ENCODE data around the gene GNG14. TPM values are rescaled to one million over a fixed set of nuclear protein-coding genes. Genes with fewer than 3 reads are reported as not detected.

GNG14 gene
- total and polyA plus RNA-seq, 10 of the 15 experiments (the other 5 are each of a cell fraction or from before 2014, with no cell fraction given): not detected

DNA sequence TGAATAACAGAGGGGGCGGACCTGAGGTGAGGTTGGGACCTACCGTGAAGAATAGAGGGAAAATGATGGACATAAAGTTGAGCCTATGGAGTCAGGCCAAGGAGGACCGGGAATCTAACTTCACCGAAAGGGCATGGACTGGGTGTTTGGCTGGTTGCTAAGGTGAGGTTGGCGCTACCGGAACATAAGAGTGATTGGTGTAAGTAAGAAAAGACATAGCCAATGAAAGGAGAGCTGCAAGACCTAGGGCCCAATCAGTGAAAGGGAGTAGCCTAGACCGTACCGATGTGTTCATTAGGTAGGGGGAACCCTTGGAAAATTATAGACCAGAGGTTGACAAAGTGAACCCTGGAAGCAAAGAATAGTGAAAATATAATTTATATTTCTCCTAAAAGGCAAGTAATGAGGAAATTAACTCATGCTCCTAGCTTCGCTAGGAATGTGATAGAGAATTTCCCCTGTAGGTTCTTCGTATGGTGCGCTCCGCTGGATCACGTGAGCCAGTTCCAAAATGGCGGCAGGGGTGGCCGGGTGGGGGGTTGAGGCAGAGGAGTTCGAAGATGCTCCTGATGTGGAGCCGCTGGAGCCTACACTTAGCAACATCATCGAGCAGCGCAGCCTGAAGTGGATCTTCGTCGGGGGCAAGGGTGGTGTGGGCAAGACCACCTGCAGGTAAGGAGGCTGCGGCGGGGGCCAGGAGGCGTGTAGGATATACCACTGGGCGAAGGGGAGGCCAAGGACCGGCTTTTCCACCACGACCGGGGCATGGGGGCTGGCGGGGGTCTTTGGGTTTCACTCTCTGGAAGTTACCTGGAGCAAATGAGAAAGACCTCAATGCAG lies 49.4 kb downstream of the GNG14 start, which contains the start of gene GET3 (continued):
- TF ChIP-seq, protein P1, sequence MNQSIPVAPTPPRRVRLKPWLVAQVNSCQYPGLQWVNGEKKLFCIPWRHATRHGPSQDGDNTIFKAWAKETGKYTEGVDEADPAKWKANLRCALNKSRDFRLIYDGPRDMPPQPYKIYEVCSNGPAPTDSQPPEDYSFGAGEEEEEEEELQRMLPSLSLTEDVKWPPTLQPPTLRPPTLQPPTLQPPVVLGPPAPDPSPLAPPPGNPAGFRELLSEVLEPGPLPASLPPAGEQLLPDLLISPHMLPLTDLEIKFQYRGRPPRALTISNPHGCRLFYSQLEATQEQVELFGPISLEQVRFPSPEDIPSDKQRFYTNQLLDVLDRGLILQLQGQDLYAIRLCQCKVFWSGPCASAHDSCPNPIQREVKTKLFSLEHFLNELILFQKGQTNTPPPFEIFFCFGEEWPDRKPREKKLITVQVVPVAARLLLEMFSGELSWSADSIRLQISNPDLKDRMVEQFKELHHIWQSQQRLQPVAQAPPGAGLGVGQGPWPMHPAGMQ (IDR thresholded peaks at IDR 0.05; ENCODE audit: borderline replicate concordance): no peak
- no peak for TF ChIP-seq NFXL1 (IDR thresholded peaks at IDR 0.05; ENCODE audit: borderline replicate concordance)
- TF ChIP-seq SUPT20H (IDR thresholded peaks at IDR 0.05; ENCODE audit: borderline replicate concordance, control insufficient read depth, low read depth, low read length): no peak
- TF ChIP-seq IKZF2 (IDR thresholded peaks at IDR 0.05): no peak; a peak in 2 of 4 replicates
- peak; percentile 57; the same call in 1 of the 2 replicates for TF ChIP-seq TCF12 (IDR thresholded peaks at IDR 0.05; ENCODE audit: low read depth, low read length)
- no peak for TF ChIP-seq MYC (IDR thresholded peaks at IDR 0.05; ENCODE audit: insufficient read depth, insufficient read length, insufficient replicate concordance, low read length, severe bottlenecking)
- peak; percentile 25 for TF ChIP-seq MEF2B (IDR thresholded peaks at IDR 0.05; ENCODE audit: partially characterized antibody, poor library complexity, severe bottlenecking)
- TF ChIP-seq, protein P2, sequence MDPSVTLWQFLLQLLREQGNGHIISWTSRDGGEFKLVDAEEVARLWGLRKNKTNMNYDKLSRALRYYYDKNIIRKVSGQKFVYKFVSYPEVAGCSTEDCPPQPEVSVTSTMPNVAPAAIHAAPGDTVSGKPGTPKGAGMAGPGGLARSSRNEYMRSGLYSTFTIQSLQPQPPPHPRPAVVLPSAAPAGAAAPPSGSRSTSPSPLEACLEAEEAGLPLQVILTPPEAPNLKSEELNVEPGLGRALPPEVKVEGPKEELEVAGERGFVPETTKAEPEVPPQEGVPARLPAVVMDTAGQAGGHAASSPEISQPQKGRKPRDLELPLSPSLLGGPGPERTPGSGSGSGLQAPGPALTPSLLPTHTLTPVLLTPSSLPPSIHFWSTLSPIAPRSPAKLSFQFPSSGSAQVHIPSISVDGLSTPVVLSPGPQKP (IDR thresholded peaks at IDR 0.05; ENCODE audit: low read depth, low read length): no peak
- peak; percentile 88; the same call in 1 of the 2 replicates for TF ChIP-seq RFX5 (IDR thresholded peaks at IDR 0.05; ENCODE audit: low read depth, low read length)
- TF ChIP-seq KAT2A (conservative IDR thresholded peaks at IDR 0.05; ENCODE audit: control insufficient read depth, low read depth, low read length): no peak
- peak; percentile 93 for TF ChIP-seq NFYB (IDR thresholded peaks at IDR 0.05; ENCODE audit: insufficient read depth, low read depth, low read length)
- TF ChIP-seq, protein P3, sequence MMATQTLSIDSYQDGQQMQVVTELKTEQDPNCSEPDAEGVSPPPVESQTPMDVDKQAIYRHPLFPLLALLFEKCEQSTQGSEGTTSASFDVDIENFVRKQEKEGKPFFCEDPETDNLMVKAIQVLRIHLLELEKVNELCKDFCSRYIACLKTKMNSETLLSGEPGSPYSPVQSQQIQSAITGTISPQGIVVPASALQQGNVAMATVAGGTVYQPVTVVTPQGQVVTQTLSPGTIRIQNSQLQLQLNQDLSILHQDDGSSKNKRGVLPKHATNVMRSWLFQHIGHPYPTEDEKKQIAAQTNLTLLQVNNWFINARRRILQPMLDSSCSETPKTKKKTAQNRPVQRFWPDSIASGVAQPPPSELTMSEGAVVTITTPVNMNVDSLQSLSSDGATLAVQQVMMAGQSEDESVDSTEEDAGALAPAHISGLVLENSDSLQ (IDR thresholded peaks at IDR 0.05): peak; percentile 98
- TF ChIP-seq ATF7 (IDR thresholded peaks at IDR 0.05; ENCODE audit: low read depth): peak; percentile 100
- TF ChIP-seq BCL11A (IDR thresholded peaks at IDR 0.05; ENCODE audit: low read depth, low read length): no peak
- peak; percentile 89 for TF ChIP-seq NBN (IDR thresholded peaks at IDR 0.05)
- no peak for TF ChIP-seq BRCA1 (IDR thresholded peaks at IDR 0.05; ENCODE audit: low read depth, low read length)
- no peak for TF ChIP-seq RBBP5 (conservative IDR thresholded peaks at IDR 0.05)
- peak; percentile 87 for TF ChIP-seq BACH1 (IDR thresholded peaks at IDR 0.05; ENCODE audit: borderline replicate concordance)
- no peak for TF ChIP-seq KDM1A (IDR thresholded peaks at IDR 0.05; ENCODE audit: borderline replicate concordance)
- TF ChIP-seq FOXM1 (IDR thresholded peaks at IDR 0.05; ENCODE audit: low read depth, low read length): no peak
- peak; percentile 98 for TF ChIP-seq JUND (IDR thresholded peaks at IDR 0.05; ENCODE audit: low read depth, low read length)
- TF ChIP-seq FOXK2 (IDR thresholded peaks at IDR 0.05): peak; percentile 98
- TF ChIP-seq HCFC1 (IDR thresholded peaks at IDR 0.05; ENCODE audit: low read length): peak; percentile 65
- no peak for TF ChIP-seq EP300 (IDR thresholded peaks at IDR 0.05; ENCODE audit: borderline replicate concordance in 1 of 2, control insufficient read depth in 1 of 2, low read depth in 2 of 2, low read length in 2 of 2)
- TF ChIP-seq ZSCAN29 (IDR thresholded peaks at IDR 0.05): no peak
- no peak for TF ChIP-seq ESRRA (IDR thresholded peaks at IDR 0.05; ENCODE audit: low read length)
- TF ChIP-seq RELA (IDR thresholded peaks at IDR 0.05; ENCODE audit: borderline replicate concordance, partially characterized antibody): peak; percentile 66
